HCT116 (cell line): Measurements from ENCODE around the gene POLK. TPM values are rescaled to one million over a fixed set of nuclear protein-coding genes. Genes with fewer than 3 reads are reported as not detected.

Experiments used
- ATAC-seq: fragments of 200-7000 bp; cut with Tn5 transposase; 2 replicates; pipeline ENCODE4 v1.9.1; 2020; ENCODE audit warnings: mild to moderate bottlenecking, moderate library complexity
- BruUV-seq: library from RNA; stranded (reverse); fragments of 400-500 nt; replicated peaks from 2 replicates; lab custom pipeline; 2021; lab: Mats Ljungman, UMichigan
- CTCF ChIA-PET: fragments of 300-600 bp; sonication (Branson Sonifier 250); formaldehyde crosslinking; loops from one replicate; lab custom pipeline; 2021; ENCODE audit warnings: antibody characterized with exemption; lab: Charles Lee
- POLR2A ChIA-PET: fragments of 300-600, 350-600 bp; sonication (Branson Sonifier 250); formaldehyde crosslinking; loops from one replicate; lab custom pipeline; 2021; ENCODE audit warnings: antibody characterized with exemption; lab: Charles Lee
- RAD21 ChIA-PET, 2 experiments: fragments of 300-600 bp; sonication (Branson Sonifier 250); formaldehyde crosslinking; loops; one replicate each; lab custom pipeline; 2023; ENCODE audit warnings: low total read pairs in 2 of 2; ENCODE audit not compliant: uncharacterized antibody in 2 of 2, unreplicated experiment in 2 of 2, low non-redundant PET in 1 of 2; lab: Charles Lee
- DNase-seq: peaks from one replicate; pipeline ENCODE4 v3.0.0-alpha.2; 2010; ENCODE audit warnings: low read depth, low spot score
- H2AFZ ChIP-seq: fragments of 200-600 bp; shearing (Covaris generic), sonication (generic); 2 replicates; pipeline ENCODE4 v1.6.1; 2017; ENCODE audit warnings: low read depth, mixed run types, mixed read lengths, antibody characterized with exemption, low read length; ENCODE audit not compliant: poor library complexity, severe bottlenecking
- H3K27ac ChIP-seq: 2 replicates; pipeline ENCODE4 v1.5.1; 2012; ENCODE audit warnings: low read depth, low read length
- H3K27me3 ChIP-seq: fragments of 200-600 bp; sonication (generic); 2 replicates; pipeline ENCODE4 v1.6.1; 2016; ENCODE audit warnings: mixed run types, low read length, mixed read lengths; ENCODE audit not compliant: insufficient read depth
- H3K36me3 ChIP-seq, 2 experiments: fragments of 200-500 bp in 1 of 2; fragments of 200-600 bp in 1 of 2; sonication (Bioruptor generic) in 1 of 2; sonication (generic) in 1 of 2; 2 replicates each; pipeline versions ENCODE4 v1.5.1 to v1.6.1; 2014 to 2016; ENCODE audit warnings: low read length in 2 of 2, inconsistent platforms in 1 of 2, mixed read lengths in 1 of 2, mixed run types in 1 of 2; ENCODE audit not compliant: insufficient read depth in 2 of 2, control insufficient read depth in 1 of 2
- H3K4me1 ChIP-seq, 2 experiments: fragments of 200-600 bp in 1 of 2; sonication (generic) in 1 of 2; 2 replicates each; pipeline versions ENCODE4 v1.5.1 to v1.6.1; 2012 to 2017; ENCODE audit warnings: low read length in 2 of 2, inconsistent platforms in 1 of 2, mild to moderate bottlenecking in 1 of 2, mixed read lengths in 1 of 2, mixed run types in 1 of 2, moderate library complexity in 1 of 2; ENCODE audit not compliant: insufficient read depth in 2 of 2, control insufficient read depth in 1 of 2
- H3K4me2 ChIP-seq: fragments of 200-600 bp; sonication (generic); 2 replicates; pipeline ENCODE4 v1.6.1; 2017; ENCODE audit warnings: mixed run types, low read length, mixed read lengths
- H3K4me3 ChIP-seq, 2 experiments: fragments of 200-600 bp in 1 of 2; sonication (generic) in 1 of 2; replicated peaks in 1 of 2; 2 replicates each; pipeline ENCODE4 v1.5.1; 2011 to 2016; ENCODE audit warnings: low read length in 2 of 2, control low read depth in 1 of 2, low read depth in 1 of 2, mild to moderate bottlenecking in 1 of 2, mixed read lengths in 1 of 2, mixed run types in 1 of 2
- H3K79me2 ChIP-seq: fragments of 200-600 bp; sonication (generic); 2 replicates; pipeline ENCODE4 v1.6.1; 2017; ENCODE audit warnings: mild to moderate bottlenecking, mixed run types, low read length, moderate library complexity, mixed read lengths; ENCODE audit not compliant: insufficient read depth
- H3K9ac ChIP-seq: fragments of 200-600 bp; sonication (generic); 2 replicates; pipeline ENCODE4 v1.6.1; 2016; ENCODE audit warnings: low read length, mixed read lengths
- H3K9me2 ChIP-seq: fragments of 200-600 bp; sonication (generic), shearing (Covaris generic); 2 replicates; pipeline ENCODE4 v1.6.1; 2017; ENCODE audit warnings: mixed run types, mild to moderate bottlenecking, moderate library complexity; ENCODE audit not compliant: insufficient read depth
- H3K9me3 ChIP-seq, 2 experiments: fragments of 200-500 bp in 1 of 2; fragments of 200-600 bp in 1 of 2; sonication (Bioruptor generic) in 1 of 2; sonication (generic) in 1 of 2; 2 replicates each; pipeline ENCODE4 v1.6.1; 2014 to 2017; ENCODE audit warnings: low read length in 2 of 2, mixed read lengths in 2 of 2, inconsistent platforms in 1 of 2, low read depth in 1 of 2, mild to moderate bottlenecking in 1 of 2, mixed run types in 1 of 2, moderate library complexity in 1 of 2; ENCODE audit not compliant: control insufficient read depth in 1 of 2, insufficient read depth in 1 of 2
- H4K20me1 ChIP-seq: fragments of 200-600 bp; sonication (generic), shearing (Covaris generic); 2 replicates; pipeline ENCODE4 v1.6.1; 2017; ENCODE audit warnings: mixed run types, mild to moderate bottlenecking, moderate library complexity; ENCODE audit not compliant: insufficient read depth
- CTCF ChIP-seq, 3 experiments: fragments of 200-600 bp in 1 of 3; sonication (generic) in 1 of 3; IDR thresholded peaks in 2 of 3; conservative IDR thresholded peaks in 1 of 3; 2 replicates each; pipeline ENCODE4 v1.5.1; 2012 to 2017; ENCODE audit warnings: low read depth in 2 of 3, low read length in 2 of 3, antibody characterized with exemption in 1 of 3, borderline replicate concordance in 1 of 3, control low read depth in 1 of 3, mild to moderate bottlenecking in 1 of 3, mixed read lengths in 1 of 3, mixed run types in 1 of 3, moderate library complexity in 1 of 3; ENCODE audit not compliant: insufficient read depth in 1 of 3
- EGR1 ChIP-seq: IDR thresholded peaks from 2 replicates; pipeline ENCODE4 v1.6.1; 2012; ENCODE audit warnings: low read depth
- ELF1 ChIP-seq: IDR thresholded peaks from 2 replicates; pipeline ENCODE4 v1.6.1; 2012; ENCODE audit warnings: low read depth, borderline replicate concordance
- EZH2phosphoT487 ChIP-seq: fragments of 200-600 bp; IDR thresholded peaks from 2 replicates; pipeline ENCODE4 v1.6.1; 2018; ENCODE audit warnings: antibody characterized with exemption, borderline replicate concordance
- FOSL1 ChIP-seq: IDR thresholded peaks from 2 replicates; pipeline ENCODE4 v1.6.1; 2012; ENCODE audit warnings: low read depth
- MAX ChIP-seq: IDR thresholded peaks from 2 replicates; pipeline ENCODE4 v1.6.1; 2012
- POLR2A ChIP-seq: IDR thresholded peaks from 2 replicates; pipeline ENCODE4 v1.7.0; 2011; ENCODE audit warnings: borderline replicate concordance; ENCODE audit not compliant: insufficient read depth, insufficient read length; ENCODE audit errors: extremely low read depth
- POLR2AphosphoS5 ChIP-seq: IDR thresholded peaks from 2 replicates; pipeline ENCODE4 v1.6.1; 2011; ENCODE audit warnings: mild to moderate bottlenecking, low read depth, low read length, moderate library complexity
- RAD21 ChIP-seq: IDR thresholded peaks from 2 replicates; pipeline ENCODE4 v1.6.1; 2012; ENCODE audit warnings: low read depth, mild to moderate bottlenecking
- SRF ChIP-seq: IDR thresholded peaks from 2 replicates; pipeline ENCODE4 v1.6.1; 2012; ENCODE audit warnings: low read depth
- TCF7L2 ChIP-seq: IDR thresholded peaks from 2 replicates; pipeline ENCODE4 v1.7.0; 2011; ENCODE audit warnings: borderline replicate concordance, inconsistent platforms; ENCODE audit not compliant: insufficient read depth, insufficient read length; ENCODE audit errors: extremely low read depth
- YY1 ChIP-seq: IDR thresholded peaks from 2 replicates; pipeline ENCODE4 v1.6.1; 2011; ENCODE audit warnings: low read length, low read depth, moderate library complexity, mild to moderate bottlenecking; ENCODE audit not compliant: insufficient replicate concordance; ENCODE audit errors: extremely low read depth
- ZFX ChIP-seq: fragments of 450-650 bp; IDR thresholded peaks from 2 replicates; pipeline ENCODE4 v1.6.1; 2017
- ZNF274 ChIP-seq: fragments of 200-500 bp; sonication (Bioruptor generic); IDR thresholded peaks from 2 replicates; pipeline ENCODE4 v1.6.1; 2014; ENCODE audit warnings: mild to moderate bottlenecking, low read depth, low read length, inconsistent platforms
- intact Hi-C: fragments of 100-400 bp; cut with micrococcal nuclease; formaldehyde crosslinking; loops from 2 replicates; pipeline ENCODE4 v1.10.0; 2022
- total RNA-seq: library from RNA; stranded (reverse); gene quantifications from one replicate; pipeline ENCODE4 v1.2.1, GENCODE V29; 2021; ENCODE audit not compliant: unreplicated experiment
- TF ChIP-seq, protein P1 (sequence below): IDR thresholded peaks from 2 replicates; pipeline ENCODE4 v1.6.1; 2011; ENCODE audit warnings: mild to moderate bottlenecking, low read length, moderate library complexity; ENCODE audit not compliant: insufficient replicate concordance; ENCODE audit errors: extremely low read depth
- TF ChIP-seq, protein P2 (sequence below): IDR thresholded peaks from 2 replicates; pipeline ENCODE4 v1.6.1; 2012

POLK gene
- total RNA-seq, 1 experiment from 2014 or later: 17.3 TPM

GRCh38 chr5:75496026-75496425 is 15.7 kb upstream of the POLK start (continued):
- TF ChIP-seq ZNF274: no peak

DNA sequence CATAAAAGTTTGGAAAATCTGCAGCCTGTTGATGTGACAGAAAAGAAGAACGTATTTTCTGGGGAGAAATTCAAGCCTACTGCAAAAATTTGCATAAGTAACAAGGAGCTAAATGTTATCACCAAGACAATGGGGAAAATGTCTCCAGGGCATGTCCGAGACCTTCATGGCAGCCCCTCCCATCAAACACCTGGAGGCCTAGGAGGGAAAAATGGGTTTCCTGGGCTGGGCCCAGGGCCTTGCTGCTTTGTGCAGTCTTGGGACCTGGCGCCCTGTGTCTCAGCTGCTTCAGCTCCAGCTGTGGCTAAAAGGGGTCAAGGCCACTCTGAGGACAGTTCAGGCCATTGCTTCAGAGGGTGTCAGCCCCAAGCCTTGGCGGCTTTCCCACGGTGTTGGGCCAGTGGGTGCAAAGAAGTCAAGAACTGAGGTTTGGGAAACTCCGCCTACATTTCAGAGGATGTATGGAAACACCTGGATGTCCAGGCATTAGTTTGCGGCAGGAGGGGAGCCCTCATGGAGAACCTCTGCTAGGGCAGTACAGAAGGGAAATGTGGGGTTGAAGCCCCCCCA is 13.4 kb upstream of the POLK start:
- POLR2A ChIA-PET: no interaction called here
- no peak for ATAC-seq

More for the DNA sequence above, 13.4 kb upstream of the POLK start:
- H3K9me2 ChIP-seq: no peaks in the 10 kb centered on the region
- no peak for TF ChIP-seq ZNF274
- TF ChIP-seq, protein P1, sequence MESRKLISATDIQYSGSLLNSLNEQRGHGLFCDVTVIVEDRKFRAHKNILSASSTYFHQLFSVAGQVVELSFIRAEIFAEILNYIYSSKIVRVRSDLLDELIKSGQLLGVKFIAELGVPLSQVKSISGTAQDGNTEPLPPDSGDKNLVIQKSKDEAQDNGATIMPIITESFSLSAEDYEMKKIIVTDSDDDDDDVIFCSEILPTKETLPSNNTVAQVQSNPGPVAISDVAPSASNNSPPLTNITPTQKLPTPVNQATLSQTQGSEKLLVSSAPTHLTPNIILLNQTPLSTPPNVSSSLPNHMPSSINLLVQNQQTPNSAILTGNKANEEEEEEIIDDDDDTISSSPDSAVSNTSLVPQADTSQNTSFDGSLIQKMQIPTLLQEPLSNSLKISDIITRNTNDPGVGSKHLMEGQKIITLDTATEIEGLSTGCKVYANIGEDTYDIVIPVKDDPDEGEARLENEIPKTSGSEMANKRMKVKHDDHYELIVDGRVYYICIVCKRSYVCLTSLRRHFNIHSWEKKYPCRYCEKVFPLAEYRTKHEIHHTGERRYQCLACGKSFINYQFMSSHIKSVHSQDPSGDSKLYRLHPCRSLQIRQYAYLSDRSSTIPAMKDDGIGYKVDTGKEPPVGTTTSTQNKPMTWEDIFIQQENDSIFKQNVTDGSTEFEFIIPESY: no peak
- TF ChIP-seq CTCF (IDR thresholded peaks at IDR 0.05 in 2 of 3, conservative IDR thresholded peaks at IDR 0.05 in 1 of 3; ENCODE audit: borderline replicate concordance in 1 of 3, insufficient read depth in 1 of 3, low read depth in 2 of 3, low read length in 2 of 3): no peak
- no peak for TF ChIP-seq ZFX
- TF ChIP-seq SRF: no peak
- no peak for TF ChIP-seq MAX
- no peak for TF ChIP-seq POLR2AphosphoS5
- TF ChIP-seq ELF1: no peak
- no peak for TF ChIP-seq FOSL1
- no peak for TF ChIP-seq YY1
- TF ChIP-seq, protein P2, sequence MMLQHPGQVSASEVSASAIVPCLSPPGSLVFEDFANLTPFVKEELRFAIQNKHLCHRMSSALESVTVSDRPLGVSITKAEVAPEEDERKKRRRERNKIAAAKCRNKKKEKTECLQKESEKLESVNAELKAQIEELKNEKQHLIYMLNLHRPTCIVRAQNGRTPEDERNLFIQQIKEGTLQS: no peak
- no peak for TF ChIP-seq TCF7L2
- no peak for TF ChIP-seq POLR2A
- no peak for TF ChIP-seq EGR1
- no peak for TF ChIP-seq EZH2phosphoT487
- TF ChIP-seq RAD21: no peak
- intact Hi-C loops: no loop called here
- no peak overlapping the region for H3K4me3 ChIP-seq
- no peak for DNase-seq
- H3K79me2 ChIP-seq: peaks cover 14% of the 10 kb centered on the region; the same call in 1 of the 2 replicates
- CTCF ChIA-PET: no interaction called here
- H3K4me2 ChIP-seq: no peak overlapping the region
- no peaks in the 10 kb centered on the region for H3K9me3 ChIP-seq
- RAD21 ChIA-PET: no interaction called here
- no peak overlapping the region for H3K27ac ChIP-seq
- H3K4me1 ChIP-seq: no peaks in the 10 kb centered on the region
- no peaks in the 10 kb centered on the region for H4K20me1 ChIP-seq
- no peak overlapping the region for H3K9ac ChIP-seq
- H3K27me3 ChIP-seq: no peaks in the 10 kb centered on the region
- no peaks in the 10 kb centered on the region for H3K36me3 ChIP-seq
- no TSS peak for BruUV-seq
- no peak overlapping the region for H2AFZ ChIP-seq
